Parathyroid adenoma (tissue), 2 donors: ENCODE data around the gene EFHB.
"Not testable (repeated sequence)": the region's sequence is repeated elsewhere in the genome, so short reads cannot be mapped to it uniquely, and the experiment has no call there.

Source experiments
- H2AFZ ChIP-seq: fragments of 300-600 bp; sonication (generic); one replicate; pipeline ENCODE4 v1.7.0; 2017; ENCODE audit warnings: antibody characterized with exemption, mild to moderate bottlenecking
- H3K27ac ChIP-seq: fragments of 300-600 bp; sonication (generic); one replicate; pipeline ENCODE4 v1.7.0; 2017
- H3K27me3 ChIP-seq: fragments of 300-600 bp; sonication (generic); one replicate; pipeline ENCODE4 v1.7.0; 2017; ENCODE audit warnings: low read length; ENCODE audit not compliant: control insufficient read depth, insufficient read depth
- H3K36me3 ChIP-seq: fragments of 300-600 bp; sonication (generic); one replicate; pipeline ENCODE4 v1.7.0; 2017; ENCODE audit warnings: low read length; ENCODE audit not compliant: control insufficient read depth, insufficient read depth
- H3K4me1 ChIP-seq: fragments of 300-600 bp; sonication (generic); one replicate; pipeline ENCODE4 v1.7.0; 2017; ENCODE audit warnings: control low read depth
- H3K4me2 ChIP-seq: fragments of 300-600 bp; sonication (generic); one replicate; pipeline ENCODE4 v1.7.0; 2017; ENCODE audit warnings: low read length
- H3K4me3 ChIP-seq: fragments of 300-600 bp; sonication (generic); one replicate; pipeline ENCODE4 v1.7.0; 2017; ENCODE audit warnings: low read depth, low read length
- H3K79me2 ChIP-seq: fragments of 300-600 bp; sonication (generic); one replicate; pipeline ENCODE4 v1.7.0; 2017; ENCODE audit warnings: control low read depth
- H3K9ac ChIP-seq: fragments of 300-600 bp; sonication (generic); one replicate; pipeline ENCODE4 v1.7.0; 2017; ENCODE audit warnings: mild to moderate bottlenecking
- H3K9me3 ChIP-seq: fragments of 300-600 bp; sonication (generic); one replicate; pipeline ENCODE4 v1.7.0; 2017; ENCODE audit warnings: low read length; ENCODE audit not compliant: control insufficient read depth
- TF ChIP-seq, protein P1 (sequence below): fragments of 300-600 bp; sonication (generic); IDR thresholded peaks from one replicate; pipeline ENCODE4 v1.7.0; 2017; ENCODE audit warnings: antibody characterized with exemption, mild to moderate bottlenecking
- donor health status: primary hyperparathyroidism.

Gene EFHB

DNA sequence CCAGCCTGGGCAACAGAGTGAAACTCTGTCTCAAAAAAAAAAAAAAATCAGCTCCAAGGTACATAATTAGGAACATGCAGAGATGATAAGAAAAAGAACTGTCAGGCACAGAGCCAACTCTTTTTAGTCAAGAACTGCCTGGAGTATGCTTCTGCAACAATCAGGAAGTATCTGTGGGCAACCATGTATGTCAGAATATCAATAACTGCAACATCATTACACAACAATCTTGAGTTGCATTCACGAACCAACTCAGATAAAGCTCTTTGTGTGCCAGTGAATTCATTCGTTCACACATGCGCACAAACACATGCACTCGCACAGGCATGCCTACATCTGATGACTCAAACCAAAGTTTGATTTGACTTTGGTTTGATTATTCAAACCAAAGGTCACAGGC is 32.1 kb downstream of the EFHB start:
- H3K36me3 ChIP-seq = no peaks in the 10 kb centered on the region
- H3K4me3 ChIP-seq = no peak overlapping the region
- no peaks in the 10 kb centered on the region for H3K4me1 ChIP-seq
- H3K27me3 ChIP-seq = no peaks in the 10 kb centered on the region
- H3K4me2 ChIP-seq = no peak overlapping the region
- H3K27ac ChIP-seq = no peak overlapping the region
- H3K9me3 ChIP-seq = no peaks in the 10 kb centered on the region
- TF ChIP-seq, protein P1, sequence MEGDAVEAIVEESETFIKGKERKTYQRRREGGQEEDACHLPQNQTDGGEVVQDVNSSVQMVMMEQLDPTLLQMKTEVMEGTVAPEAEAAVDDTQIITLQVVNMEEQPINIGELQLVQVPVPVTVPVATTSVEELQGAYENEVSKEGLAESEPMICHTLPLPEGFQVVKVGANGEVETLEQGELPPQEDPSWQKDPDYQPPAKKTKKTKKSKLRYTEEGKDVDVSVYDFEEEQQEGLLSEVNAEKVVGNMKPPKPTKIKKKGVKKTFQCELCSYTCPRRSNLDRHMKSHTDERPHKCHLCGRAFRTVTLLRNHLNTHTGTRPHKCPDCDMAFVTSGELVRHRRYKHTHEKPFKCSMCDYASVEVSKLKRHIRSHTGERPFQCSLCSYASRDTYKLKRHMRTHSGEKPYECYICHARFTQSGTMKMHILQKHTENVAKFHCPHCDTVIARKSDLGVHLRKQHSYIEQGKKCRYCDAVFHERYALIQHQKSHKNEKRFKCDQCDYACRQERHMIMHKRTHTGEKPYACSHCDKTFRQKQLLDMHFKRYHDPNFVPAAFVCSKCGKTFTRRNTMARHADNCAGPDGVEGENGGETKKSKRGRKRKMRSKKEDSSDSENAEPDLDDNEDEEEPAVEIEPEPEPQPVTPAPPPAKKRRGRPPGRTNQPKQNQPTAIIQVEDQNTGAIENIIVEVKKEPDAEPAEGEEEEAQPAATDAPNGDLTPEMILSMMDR = no peak
- no peak overlapping the region for H2AFZ ChIP-seq
- H3K9ac ChIP-seq = no peak overlapping the region
- no peaks in the 10 kb centered on the region for H3K79me2 ChIP-seq

DNA sequence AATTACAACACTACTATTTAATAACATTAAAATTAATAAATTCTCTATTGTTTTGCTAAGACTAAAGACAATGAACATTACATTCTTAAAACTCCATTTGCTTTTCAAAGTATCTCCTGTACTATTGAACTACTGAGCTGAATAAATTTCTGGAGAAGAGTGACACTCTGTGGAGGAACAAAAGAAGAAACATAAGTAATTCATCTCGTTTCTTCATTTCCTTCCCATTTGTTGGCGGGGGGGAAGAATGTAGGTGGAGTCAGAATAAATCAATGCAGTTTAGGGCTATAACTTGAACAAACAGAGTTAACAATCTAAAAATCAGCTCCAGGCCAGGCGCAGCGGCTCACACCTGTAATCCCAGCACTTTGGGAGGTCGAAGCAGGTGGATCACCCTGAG is 32.7 kb downstream of the EFHB start:
- H3K4me2 ChIP-seq = no peak overlapping the region
- no peak overlapping the region for H3K9ac ChIP-seq
- H3K36me3 ChIP-seq = no peaks in the 10 kb centered on the region
- H3K4me3 ChIP-seq = no peak overlapping the region
- H3K79me2 ChIP-seq = no peaks in the 10 kb centered on the region
- no peak overlapping the region for H2AFZ ChIP-seq
- TF ChIP-seq, protein P1 = no peak
- no peaks in the 10 kb centered on the region for H3K9me3 ChIP-seq
- no peaks in the 10 kb centered on the region for H3K27me3 ChIP-seq
- no peaks in the 10 kb centered on the region for H3K4me1 ChIP-seq
- no peak overlapping the region for H3K27ac ChIP-seq

DNA sequence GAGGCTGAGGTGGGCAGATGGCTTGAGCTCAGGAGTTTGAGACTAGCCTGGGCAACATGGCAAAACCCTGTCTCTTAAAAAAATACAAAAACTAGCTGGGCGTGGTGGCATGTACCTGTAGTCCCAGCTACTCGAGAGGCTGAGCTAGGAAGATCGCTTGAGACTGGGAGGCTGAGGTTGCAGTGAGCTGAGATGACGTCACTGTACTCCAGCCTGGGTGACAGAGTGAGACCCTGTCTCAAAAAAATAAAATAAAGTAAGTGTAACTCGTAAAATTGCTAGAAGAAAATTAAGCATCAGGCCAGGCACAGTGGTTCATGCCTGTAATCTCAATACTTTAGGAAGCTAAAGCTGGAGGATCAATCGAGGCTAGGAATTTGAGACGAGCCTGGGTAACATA is 34.2 kb downstream of the EFHB start:
- H3K4me3 ChIP-seq, H3K36me3 ChIP-seq, H3K4me1 ChIP-seq, H3K79me2 ChIP-seq, H3K4me2 ChIP-seq, H3K9ac ChIP-seq, H3K27ac ChIP-seq, H2AFZ ChIP-seq, H3K27me3 ChIP-seq, H3K9me3 ChIP-seq: not testable (repeated sequence)

DNA sequence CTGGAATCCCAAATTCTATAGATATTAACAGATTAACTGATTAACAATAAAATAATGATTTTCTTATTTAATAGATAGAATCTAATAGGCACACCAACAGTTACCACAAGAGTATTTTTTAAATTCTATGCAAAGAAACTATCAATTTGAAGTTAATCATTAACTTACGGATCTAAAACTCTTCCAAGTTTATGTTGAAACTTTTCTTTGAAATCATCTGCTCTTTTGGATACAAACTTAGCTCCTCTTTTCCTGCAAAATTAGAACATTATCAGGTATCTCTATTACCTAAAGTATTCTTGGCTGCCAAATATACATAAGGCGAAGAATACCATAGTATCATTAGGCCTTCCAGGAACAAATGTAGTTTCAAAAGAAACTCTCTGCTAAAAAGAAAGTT is 34.8 kb downstream of the EFHB start:
- H3K9ac ChIP-seq = no peak overlapping the region
- H3K36me3 ChIP-seq = no peaks in the 10 kb centered on the region
- TF ChIP-seq, protein P1 = no peak
- no peaks in the 10 kb centered on the region for H3K79me2 ChIP-seq
- H3K27ac ChIP-seq = no peak overlapping the region
- H3K4me1 ChIP-seq = no peaks in the 10 kb centered on the region
- H2AFZ ChIP-seq = no peak overlapping the region
- no peaks in the 10 kb centered on the region for H3K27me3 ChIP-seq
- H3K4me2 ChIP-seq = no peak overlapping the region
- H3K4me3 ChIP-seq = no peak overlapping the region
- no peaks in the 10 kb centered on the region for H3K9me3 ChIP-seq

DNA sequence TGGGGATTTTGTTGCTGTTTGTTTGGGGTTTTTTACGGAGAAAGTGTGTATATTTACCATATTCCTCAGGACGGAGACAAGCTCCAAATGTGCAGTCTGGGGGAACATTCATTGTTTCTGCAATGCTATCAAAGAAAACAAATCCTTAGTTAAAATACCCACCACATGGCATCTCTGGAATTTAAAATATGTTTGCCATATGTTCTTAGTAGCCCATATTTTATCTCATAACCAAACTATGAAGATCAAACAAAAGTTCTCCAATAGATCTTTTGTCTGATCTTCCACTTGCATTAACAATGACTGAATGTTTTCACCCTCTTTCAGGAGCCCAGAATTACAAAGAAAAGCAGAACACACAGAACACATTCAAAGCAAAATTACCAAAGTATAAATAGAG is 35.3 kb downstream of the EFHB start:
- no peak overlapping the region for H3K27ac ChIP-seq
- TF ChIP-seq, protein P1 = no peak
- no peak overlapping the region for H3K9ac ChIP-seq
- no peaks in the 10 kb centered on the region for H3K4me1 ChIP-seq
- no peak overlapping the region for H3K4me3 ChIP-seq
- no peak overlapping the region for H2AFZ ChIP-seq
- H3K9me3 ChIP-seq = no peaks in the 10 kb centered on the region
- H3K79me2 ChIP-seq = no peaks in the 10 kb centered on the region
- no peaks in the 10 kb centered on the region for H3K27me3 ChIP-seq
- H3K4me2 ChIP-seq = no peak overlapping the region
- H3K36me3 ChIP-seq = no peaks in the 10 kb centered on the region
